Measurements from ENCODE around the gene GEMIN5. TPM values are rescaled to one million over a fixed set of nuclear protein-coding genes. Genes with fewer than 3 reads are reported as not detected.
A peak's percentile ranks its signal among the peaks of the same experiment; 100 is the strongest.
"Not testable (repeated sequence)": the region's sequence is repeated elsewhere in the genome, so short reads cannot be mapped to it uniquely, and the experiment has no call there.

GEMIN5 gene
- 10 to 100 TPM in 1 of 3 donors, 1 to 10 TPM in 2; 6.8 to 15.5 (median 9.3) TPM for total RNA-seq
- long read RNA-seq, donor 1, full-length matches to known transcripts = 2 of 9 reads
- long read RNA-seq, donor 1, partial matches to known transcripts = 5 of 9 reads
- long read RNA-seq, donor 1, other reads (novel, unspliced or antisense) = 2 of 9 reads
- long read RNA-seq, donor 2, partial matches to known transcripts = 1 of 1 reads
- long read RNA-seq, donor 2, other reads (novel, unspliced or antisense) = 0 of 1 reads

GRCh38 chr5:154937718-154938466 is at the start of gene GEMIN5:
GEMIN5 (minus strand) TSS chr5:154938211; CDS start chr5:154938133, 78 bp downstream.
- Histone ChIP-seq H3K4me3 (peak within 1 kb of the TSS; percentile 70), H3K4me1 (ENCODE audit: low read depth) (peaks cover 20% of the 10 kb centered on the region), H3K9me3 (no peaks in the 10 kb centered on the region), H3K36me3 (ENCODE audit: low read depth) (no peaks in the 10 kb centered on the region)
- peak; percentile 91 to 93 (median 92) for DNase-seq
- ATAC-seq = peak; percentile 97
- no peak for TF ChIP-seq CTCF (IDR thresholded peaks at IDR 0.05)
- intact Hi-C loops (cut with DNase I, micrococcal nuclease) = no loop called here

GRCh38 chr5:154986151-154986550 is 48.1 kb upstream of the GEMIN5 start:
- Histone ChIP-seq H3K4me1 (ENCODE audit: low read depth) (no peaks in the 10 kb centered on the region), H3K9me3 (no peaks in the 10 kb centered on the region), H3K4me3 (no peak overlapping the region), H3K36me3 (ENCODE audit: low read depth) (no peaks in the 10 kb centered on the region)
- no peak for TF ChIP-seq CTCF (IDR thresholded peaks at IDR 0.05)
- DNase-seq = no peak
- no peak for ATAC-seq
- intact Hi-C loops (cut with DNase I, micrococcal nuclease) = no loop called here

GRCh38 chr5:154984946-154985516 is 47.0 kb upstream of the GEMIN5 start:
- intact Hi-C loops (cut with DNase I, micrococcal nuclease) = no loop called here
- H3K4me3 ChIP-seq = no peak overlapping the region
- ATAC-seq = no peak
- H3K4me1 ChIP-seq (ENCODE audit: low read depth) = no peaks in the 10 kb centered on the region
- no peak for DNase-seq
- no peak for TF ChIP-seq CTCF (IDR thresholded peaks at IDR 0.05)
- H3K9me3 ChIP-seq = no peaks in the 10 kb centered on the region
- H3K36me3 ChIP-seq (ENCODE audit: low read depth) = no peaks in the 10 kb centered on the region

- H3K4me3 ChIP-seq; H3K36me3 ChIP-seq (ENCODE audit: low read depth); H3K9me3 ChIP-seq; H3K4me1 ChIP-seq (ENCODE audit: low read depth); ATAC-seq; intact Hi-C loops (cut with DNase I, micrococcal nuclease); DNase-seq: not testable (repeated sequence)
Observed at GRCh38 chr5:154978294-154978693, 40.3 kb upstream of the GEMIN5 start.

- TF ChIP-seq CTCF (IDR thresholded peaks at IDR 0.05) = no peak
- Histone ChIP-seq H3K4me3 (no peak overlapping the region), H3K4me1 (ENCODE audit: low read depth) (no peaks in the 10 kb centered on the region), H3K9me3 (no peaks in the 10 kb centered on the region), H3K36me3 (ENCODE audit: low read depth) (no peaks in the 10 kb centered on the region)
- intact Hi-C loops (cut with DNase I, micrococcal nuclease) = no loop called here
- no peak for DNase-seq
- ATAC-seq = no peak
Observed at GRCh38 chr5:154977409-154977808, 39.4 kb upstream of the GEMIN5 start.

GRCh38 chr5:154976082-154976481 is 38.1 kb upstream of the GEMIN5 start:
- H3K4me1 ChIP-seq (ENCODE audit: low read depth); H3K36me3 ChIP-seq (ENCODE audit: low read depth); H3K4me3 ChIP-seq; DNase-seq; H3K9me3 ChIP-seq; ATAC-seq; intact Hi-C loops (cut with DNase I, micrococcal nuclease): not testable (repeated sequence)

Measured in mucosa of descending colon (tissue), 3 donors.